Activated CD4-positive, alpha-beta T cell treated with anti-CD3 and anti-CD28 coated beads, Interleukin-2, Interleukin-4, amounts not matched to agents 100 ng/mL and 50 ng/mL, durations not matched to agents 16 hours and 8 hours (primary cell): ENCODE data around the gene FZD7.

Experiments used
- DNase-seq: peaks from one replicate; pipeline ENCODE4 v3.0.0-alpha.2; 2020; ENCODE audit warnings: low spot score

Gene FZD7

GRCh38 chr2:202067589-202067988, 33.9 kb downstream of the FZD7 start:
- no peak for DNase-seq

DNA sequence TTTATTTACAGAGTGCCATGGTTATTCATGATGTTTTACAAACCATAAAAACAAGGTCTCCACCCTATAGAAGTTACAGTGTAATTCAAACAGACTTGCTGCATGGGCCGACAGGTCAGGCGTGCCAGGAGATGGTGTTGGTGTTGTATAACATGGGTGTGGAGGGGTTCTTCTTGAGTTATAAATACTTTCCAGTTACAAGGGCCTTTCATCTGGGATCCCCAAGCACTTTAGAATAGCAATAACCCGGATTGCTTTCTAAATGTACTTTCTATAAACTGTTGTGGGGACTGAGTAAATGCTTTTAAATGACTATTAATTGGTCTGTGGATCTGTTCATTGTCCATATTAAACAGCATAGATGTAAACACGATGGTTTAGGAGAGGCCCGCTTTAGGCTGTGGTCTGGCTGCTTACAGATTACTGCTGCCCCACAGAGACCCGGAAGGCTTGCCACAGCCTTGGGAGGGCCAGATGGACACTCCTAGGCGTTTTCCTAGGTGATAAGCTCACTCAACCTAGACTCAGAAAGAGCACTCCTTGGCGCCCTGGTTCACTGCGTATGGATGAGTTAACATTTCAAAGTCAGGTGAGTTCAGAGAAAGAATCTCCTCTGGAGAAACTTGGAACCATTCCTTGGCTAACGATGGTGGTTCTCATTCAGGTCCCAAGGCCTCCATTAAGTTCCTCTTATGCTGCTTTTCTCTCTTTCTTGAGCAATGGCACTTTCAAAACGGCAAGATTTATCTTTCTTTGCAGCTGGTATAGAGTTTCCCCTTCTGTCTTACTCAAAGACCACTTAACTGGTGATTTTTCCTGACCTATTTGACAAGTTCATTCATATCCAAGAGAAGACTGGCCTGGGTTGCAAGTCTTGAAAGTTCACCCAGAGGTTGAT, 35.8 kb downstream of the FZD7 start:
- no peak for DNase-seq

DNA sequence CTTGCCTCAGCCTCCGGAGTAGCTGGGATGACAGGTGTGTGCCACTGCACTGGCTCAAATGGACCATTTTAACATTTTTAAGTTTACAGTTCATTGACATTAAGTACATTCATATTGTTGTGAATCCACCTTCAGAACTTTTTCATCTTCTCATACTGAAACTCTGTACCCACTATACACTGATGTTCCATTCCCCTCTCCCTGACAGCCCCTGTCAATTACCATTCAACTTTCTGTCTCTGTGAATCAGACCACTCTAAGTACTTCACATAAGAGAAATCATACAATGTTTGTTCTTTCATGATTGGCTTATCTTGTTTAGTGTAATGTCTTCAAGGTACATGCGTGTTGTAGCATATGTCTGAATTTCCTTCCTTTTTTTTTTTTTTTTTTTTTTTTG, 37.5 kb downstream of the FZD7 start:
- no peak for DNase-seq

DNA sequence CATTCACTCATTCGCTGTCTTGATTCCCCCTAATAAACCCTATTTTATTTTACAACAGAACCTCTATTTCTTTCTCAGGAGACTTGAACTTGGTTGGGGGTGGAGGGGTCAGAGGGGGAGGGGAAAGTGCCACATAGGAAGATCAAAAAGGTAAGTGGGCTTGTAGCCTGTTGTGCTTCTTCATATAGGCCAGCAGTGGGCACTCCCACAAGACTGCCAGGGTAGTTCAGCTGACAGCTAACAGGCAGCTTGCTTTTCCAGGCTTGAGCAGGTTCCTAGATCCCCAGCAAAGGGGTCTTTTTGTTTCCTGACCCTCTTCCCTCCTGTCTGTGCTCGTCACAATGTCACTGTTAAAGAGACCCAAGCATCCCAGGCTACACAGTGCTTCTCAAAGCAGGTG, 38.6 kb downstream of the FZD7 start:
- DNase-seq, result no peak

DNA sequence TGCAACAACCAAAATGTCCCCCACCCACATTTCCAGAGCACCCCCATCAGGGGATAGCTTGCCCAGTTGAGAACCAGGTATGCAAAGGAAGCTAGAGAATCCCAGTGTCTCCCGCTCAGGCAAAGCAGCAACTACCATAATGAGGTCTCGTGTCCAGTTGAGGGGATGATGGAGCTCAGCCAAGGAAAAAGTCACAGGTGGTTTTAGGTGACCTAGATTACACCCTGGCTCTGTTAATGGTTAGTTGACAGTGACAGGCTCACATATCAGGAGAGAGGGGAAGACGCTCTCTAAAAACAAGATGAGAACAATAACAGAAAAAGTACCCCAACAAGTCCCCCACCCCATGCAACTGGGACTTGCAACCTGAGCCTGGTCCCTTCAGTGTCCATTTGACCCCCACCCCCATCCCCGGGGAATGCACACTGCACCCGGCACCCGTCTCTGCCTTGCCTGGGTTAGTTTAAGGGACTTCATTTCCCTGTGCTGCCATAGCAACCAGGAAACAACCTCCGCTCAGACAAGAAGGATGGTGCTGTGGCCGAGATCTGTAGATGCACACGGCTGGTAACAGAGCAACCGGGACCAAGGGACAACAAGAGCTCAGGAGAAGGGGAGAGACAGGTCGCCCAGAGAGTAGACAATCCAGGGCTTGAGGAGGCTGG, 39.2 kb downstream of the FZD7 start, which contains the start of gene KIAA2012:
KIAA2012 (plus strand) TSS at position 519 of the 665 bp plus-strand sequence. CDS start 373 bp downstream, outside the sequence.
- no peak for DNase-seq

DNA sequence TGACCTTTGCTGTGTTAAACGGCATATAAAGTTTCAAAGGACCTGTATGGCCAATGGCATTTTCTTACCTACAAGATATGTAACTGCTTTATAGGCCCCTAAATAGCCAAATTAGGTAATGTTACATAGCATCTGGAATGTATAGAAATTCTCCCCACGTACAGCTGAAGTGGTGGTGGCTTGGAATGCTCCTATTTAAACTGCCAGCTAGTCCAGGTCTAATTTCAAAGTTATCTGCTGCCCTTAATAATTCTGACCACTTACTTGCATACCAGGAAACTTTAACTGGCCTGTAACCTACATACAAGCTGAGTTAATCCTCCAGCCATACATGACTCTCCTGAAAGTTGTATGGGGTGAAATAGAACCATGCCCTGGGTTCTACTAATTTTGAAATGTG, 40.7 kb downstream of the FZD7 start:
- DNase-seq, result no peak

GRCh38 chr2:202079310-202079709, 45.7 kb downstream of the FZD7 start:
- DNase-seq, result no peak

DNA sequence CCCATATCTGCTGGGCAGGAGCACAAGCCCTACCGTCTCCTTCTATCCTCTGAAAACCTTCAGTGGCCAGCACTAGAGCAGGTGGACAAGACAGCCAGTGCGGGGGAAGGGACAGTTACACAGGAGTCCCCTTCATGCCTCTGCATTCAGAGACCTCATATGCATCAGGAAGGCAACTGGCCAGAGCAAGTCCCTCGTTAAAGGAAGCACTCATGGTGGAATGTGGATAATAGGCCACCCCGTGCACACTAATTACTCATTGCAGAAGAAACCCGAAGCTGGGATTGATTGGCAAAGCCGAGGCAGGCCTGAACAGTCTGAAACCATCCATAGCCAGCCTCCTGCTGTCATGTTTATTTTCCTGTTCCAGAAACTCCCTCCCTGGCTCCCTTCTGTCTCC, 50.6 kb downstream of the FZD7 start:
- no peak for DNase-seq
